ENCODE measurements around the gene MLLT10. TPM values are rescaled to one million over a fixed set of nuclear protein-coding genes. Genes with fewer than 3 reads are reported as not detected.

MLLT10 gene
- total RNA-seq, 1 donor from 2014 or later = 65.6 TPM

DNA sequence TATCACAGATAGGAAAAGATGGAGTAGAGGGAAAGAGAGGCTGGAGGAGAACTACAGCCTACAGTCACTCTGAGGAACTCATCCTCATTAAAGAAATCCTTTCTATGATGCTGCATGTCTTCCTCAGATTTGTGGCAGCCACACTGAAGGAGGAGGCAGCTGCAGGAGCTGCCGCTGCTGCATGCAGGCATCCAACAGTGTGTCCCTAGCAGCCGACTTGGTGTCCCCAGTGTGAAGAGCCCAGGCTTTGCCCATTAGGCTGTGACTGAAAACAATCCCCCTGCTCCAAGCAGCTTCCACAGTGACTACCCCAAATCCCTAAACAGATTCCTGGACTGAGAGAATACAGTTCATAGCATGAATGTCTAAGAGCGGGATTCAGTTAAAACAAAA, 31.7 kb upstream of the MLLT10 start:
- TF ChIP-seq, protein P1, sequence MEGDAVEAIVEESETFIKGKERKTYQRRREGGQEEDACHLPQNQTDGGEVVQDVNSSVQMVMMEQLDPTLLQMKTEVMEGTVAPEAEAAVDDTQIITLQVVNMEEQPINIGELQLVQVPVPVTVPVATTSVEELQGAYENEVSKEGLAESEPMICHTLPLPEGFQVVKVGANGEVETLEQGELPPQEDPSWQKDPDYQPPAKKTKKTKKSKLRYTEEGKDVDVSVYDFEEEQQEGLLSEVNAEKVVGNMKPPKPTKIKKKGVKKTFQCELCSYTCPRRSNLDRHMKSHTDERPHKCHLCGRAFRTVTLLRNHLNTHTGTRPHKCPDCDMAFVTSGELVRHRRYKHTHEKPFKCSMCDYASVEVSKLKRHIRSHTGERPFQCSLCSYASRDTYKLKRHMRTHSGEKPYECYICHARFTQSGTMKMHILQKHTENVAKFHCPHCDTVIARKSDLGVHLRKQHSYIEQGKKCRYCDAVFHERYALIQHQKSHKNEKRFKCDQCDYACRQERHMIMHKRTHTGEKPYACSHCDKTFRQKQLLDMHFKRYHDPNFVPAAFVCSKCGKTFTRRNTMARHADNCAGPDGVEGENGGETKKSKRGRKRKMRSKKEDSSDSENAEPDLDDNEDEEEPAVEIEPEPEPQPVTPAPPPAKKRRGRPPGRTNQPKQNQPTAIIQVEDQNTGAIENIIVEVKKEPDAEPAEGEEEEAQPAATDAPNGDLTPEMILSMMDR (IDR thresholded peaks at IDR 0.05; ENCODE audit: unreplicated experiment) = no peak
- Mint-ChIP-seq H3K27ac (no peak overlapping the region), H3K36me3 (ENCODE audit: insufficient read depth) (no peaks in the 10 kb centered on the region), H3K4me3 (ENCODE audit: low read depth) (no peak overlapping the region), H3K4me1 (ENCODE audit: low read depth) (peaks cover 38% of the 10 kb centered on the region), H3K27me3 (peaks cover 18% of the 10 kb centered on the region), H3K9me3 (ENCODE audit: low read depth) (no peaks in the 10 kb centered on the region)
- no peak for DNase-seq (ENCODE audit: low spot score, unreplicated experiment)

GRCh38 chr10:21503542-21503941, 30.5 kb upstream of the MLLT10 start:
- H3K4me1 Mint-ChIP-seq (ENCODE audit: low read depth) = peaks cover 38% of the 10 kb centered on the region
- no peak for DNase-seq (ENCODE audit: low spot score, unreplicated experiment)
- H3K27ac Mint-ChIP-seq = no peak overlapping the region
- H3K4me3 Mint-ChIP-seq (ENCODE audit: low read depth) = no peak overlapping the region
- peaks cover 21% of the 10 kb centered on the region for H3K27me3 Mint-ChIP-seq
- no peaks in the 10 kb centered on the region for H3K36me3 Mint-ChIP-seq (ENCODE audit: insufficient read depth)
- TF ChIP-seq, protein P1 (IDR thresholded peaks at IDR 0.05; ENCODE audit: unreplicated experiment) = no peak
- no peaks in the 10 kb centered on the region for H3K9me3 Mint-ChIP-seq (ENCODE audit: low read depth)

DNA sequence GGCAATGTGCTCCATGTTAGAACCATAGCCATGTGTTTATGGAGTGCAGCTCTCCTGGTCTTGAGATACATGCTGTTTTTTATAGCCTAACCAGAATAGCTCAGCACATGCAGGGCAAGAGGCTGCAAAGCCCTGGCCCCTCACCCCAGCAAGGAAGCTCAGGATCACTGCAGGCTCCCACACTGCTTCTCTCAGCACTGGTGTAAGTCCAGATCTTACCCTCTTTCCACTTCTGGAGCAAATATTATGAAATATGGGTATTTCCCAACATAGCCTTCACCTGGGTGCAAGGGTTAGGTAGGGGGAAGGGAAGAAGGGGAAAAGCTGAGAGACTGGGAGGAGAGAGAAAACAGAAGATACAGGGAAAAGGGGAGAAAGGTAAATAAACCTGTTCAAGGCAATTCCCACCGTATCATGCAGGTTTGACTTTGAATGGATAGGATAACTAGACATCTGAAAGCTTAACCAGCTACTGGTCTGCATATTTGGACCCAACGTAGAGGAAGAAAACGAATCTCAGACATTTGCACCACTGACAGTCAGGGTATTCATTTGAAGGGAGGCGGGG, 28.2 kb upstream of the MLLT10 start:
- H3K27me3 Mint-ChIP-seq = peaks cover 11% of the 10 kb centered on the region
- no peaks in the 10 kb centered on the region for H3K9me3 Mint-ChIP-seq (ENCODE audit: low read depth)
- TF ChIP-seq, protein P1 (IDR thresholded peaks at IDR 0.05; ENCODE audit: unreplicated experiment) = no peak
- no peak overlapping the region for H3K27ac Mint-ChIP-seq
- no peak overlapping the region for H3K4me3 Mint-ChIP-seq (ENCODE audit: low read depth)
- H3K36me3 Mint-ChIP-seq (ENCODE audit: insufficient read depth) = no peaks in the 10 kb centered on the region
- no peak for DNase-seq (ENCODE audit: low spot score, unreplicated experiment)
- H3K4me1 Mint-ChIP-seq (ENCODE audit: low read depth) = peaks cover 41% of the 10 kb centered on the region

DNA sequence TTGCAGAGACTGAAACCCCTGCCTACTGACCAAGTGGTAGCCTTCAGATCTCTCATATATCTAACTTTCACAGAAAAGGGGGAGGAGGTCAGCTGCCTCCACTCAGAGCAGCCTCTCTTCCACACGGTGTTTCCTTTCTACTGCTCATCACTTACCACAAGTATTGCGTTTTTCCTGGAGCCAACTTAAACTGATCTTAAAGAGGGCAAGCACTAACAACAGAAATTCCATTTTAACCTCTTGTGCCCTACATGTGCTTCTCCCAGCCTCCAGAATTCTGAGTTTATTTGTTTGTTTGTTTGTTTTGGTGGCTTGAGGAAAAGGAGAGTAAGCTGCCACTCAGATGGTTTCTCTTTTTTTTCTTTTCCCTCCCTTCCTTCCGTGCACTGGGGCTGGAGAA, 27.7 kb upstream of the MLLT10 start:
- peak overlapping the region; percentile 10 for H3K27ac Mint-ChIP-seq
- DNase-seq (ENCODE audit: low spot score, unreplicated experiment) = no peak
- no peaks in the 10 kb centered on the region for H3K36me3 Mint-ChIP-seq (ENCODE audit: insufficient read depth)
- TF ChIP-seq, protein P1 (IDR thresholded peaks at IDR 0.05; ENCODE audit: unreplicated experiment) = no peak
- H3K9me3 Mint-ChIP-seq (ENCODE audit: low read depth) = no peaks in the 10 kb centered on the region
- peaks cover 42% of the 10 kb centered on the region for H3K4me1 Mint-ChIP-seq (ENCODE audit: low read depth)
- no peak overlapping the region for H3K4me3 Mint-ChIP-seq (ENCODE audit: low read depth)
- peaks cover 11% of the 10 kb centered on the region for H3K27me3 Mint-ChIP-seq

DNA sequence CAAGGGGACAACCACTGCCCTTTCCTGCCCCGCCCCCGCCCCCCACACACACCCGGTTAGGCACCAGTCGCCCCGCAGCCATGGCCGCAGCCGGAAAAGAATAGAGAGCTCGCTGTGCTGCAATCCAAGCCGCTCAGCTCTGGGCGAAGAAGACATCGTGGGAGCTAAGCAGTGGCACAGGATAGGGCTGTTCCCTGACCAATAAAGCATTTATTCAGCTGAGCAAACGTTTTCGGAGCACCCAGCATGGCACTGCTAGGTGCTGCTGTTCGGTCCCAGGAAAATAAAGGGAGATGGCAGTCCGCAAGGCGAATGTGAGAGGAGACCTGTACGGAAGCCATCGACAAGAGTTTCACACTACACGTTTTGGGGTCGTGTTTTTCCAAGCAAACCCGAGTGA, 26.9 kb upstream of the MLLT10 start:
- Mint-ChIP-seq H3K36me3 (ENCODE audit: insufficient read depth) (no peaks in the 10 kb centered on the region), H3K9me3 (ENCODE audit: low read depth) (no peaks in the 10 kb centered on the region), H3K4me3 (ENCODE audit: low read depth) (no peak overlapping the region), H3K27me3 (peaks cover 11% of the 10 kb centered on the region), H3K4me1 (ENCODE audit: low read depth) (peaks cover 44% of the 10 kb centered on the region), H3K27ac (no peak overlapping the region)
- TF ChIP-seq, protein P1 (IDR thresholded peaks at IDR 0.05; ENCODE audit: unreplicated experiment) = no peak
- DNase-seq (ENCODE audit: low spot score, unreplicated experiment) = no peak
